Tibial artery (tissue), 4 donors: ENCODE measurements around the gene MRPL9.
"Not testable (repeated sequence)": the region's sequence is repeated elsewhere in the genome, so short reads cannot be mapped to it uniquely, and the experiment has no call there.

Source experiments
- DNase-seq, 2 donors: peaks; one replicate each; pipeline ENCODE4 v3.0.0-alpha.2; 2019
- H3K27ac ChIP-seq, 2 donors: fragments of 200-600 bp; sonication (generic) in 1 of 2; 1 replicate in 1 of 2; 2 replicates in 1 of 2; pipeline ENCODE4 v1.5.1; 2018 to 2019; ENCODE audit warnings: mild to moderate bottlenecking in 1 of 2
- H3K27me3 ChIP-seq, 2 donors: fragments of 200-600 bp; sonication (generic) in 1 of 2; one replicate each; pipeline versions ENCODE4 v1.5.1 to v1.6.0; 2016 to 2019
- H3K36me3 ChIP-seq, 3 donors: fragments of 200-600 bp; sonication (generic) in 2 of 3; one replicate each; pipeline ENCODE4 v1.5.1; 2016 to 2019; ENCODE audit warnings: mild to moderate bottlenecking in 2 of 3
- H3K4me1 ChIP-seq, 4 donors: fragments of 200-600 bp; sonication (generic) in 2 of 4; 1 replicate in 3 of 4; 2 replicates in 1 of 4; pipeline ENCODE4 v1.5.1; 2016 to 2019
- H3K4me3 ChIP-seq, 2 donors: fragments of 200-600 bp; sonication (generic) in 1 of 2; 1 replicate in 1 of 2; 2 replicates in 1 of 2; pipeline ENCODE4 v1.5.1; 2018 to 2019; ENCODE audit warnings: mild to moderate bottlenecking in 2 of 2
- H3K9me3 ChIP-seq, 3 donors: fragments of 200-600 bp; sonication (generic) in 1 of 3; one replicate each; pipeline ENCODE4 v1.5.1; 2016 to 2019
- intact Hi-C: fragments of 100-400 bp; cut with DNase I; formaldehyde crosslinking; loops from one replicate; pipeline ENCODE4 v1.15.0; 2023; ENCODE audit warnings: low total_unique reads
- TF ChIP-seq, protein P1 (sequence below), 2 experiments: fragments of 200-600 bp in 1 of 2; fragments of 450-650 bp in 1 of 2; IDR thresholded peaks; one replicate each; pipeline ENCODE4 v1.5.1; 2017 to 2019; ENCODE audit warnings: antibody characterized with exemption in 2 of 2, mild to moderate bottlenecking in 1 of 2, moderate library complexity in 1 of 2

Gene MRPL9

DNA sequence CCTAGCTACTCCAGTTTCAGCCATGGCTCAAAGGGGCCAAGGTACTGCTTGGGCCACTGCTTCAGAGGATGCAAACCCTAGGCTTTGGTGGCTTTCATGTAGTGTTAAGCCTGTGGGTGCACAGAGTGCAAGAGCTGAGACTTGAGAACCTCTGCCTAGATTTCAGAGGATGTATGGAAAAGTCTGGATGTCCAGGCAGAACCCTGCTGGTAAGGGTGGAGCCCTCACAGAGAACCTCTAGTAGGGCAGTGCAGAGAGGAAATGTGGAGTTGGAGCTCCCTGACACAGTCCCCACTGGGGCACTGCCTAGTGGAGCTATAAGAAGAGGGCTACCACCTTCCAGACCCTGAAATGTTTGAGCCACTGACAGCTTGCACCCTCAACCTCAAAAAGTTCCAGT, 25.8 kb downstream of the MRPL9 start:
- intact Hi-C loops = loop anchor here (5.0 to 10.0 kb wide), 2 partner anchors 145 to 293 kb away; no protein-coding TSS in a partner anchor
- H3K4me3 ChIP-seq = no peak overlapping the region
- TF ChIP-seq, protein P1, sequence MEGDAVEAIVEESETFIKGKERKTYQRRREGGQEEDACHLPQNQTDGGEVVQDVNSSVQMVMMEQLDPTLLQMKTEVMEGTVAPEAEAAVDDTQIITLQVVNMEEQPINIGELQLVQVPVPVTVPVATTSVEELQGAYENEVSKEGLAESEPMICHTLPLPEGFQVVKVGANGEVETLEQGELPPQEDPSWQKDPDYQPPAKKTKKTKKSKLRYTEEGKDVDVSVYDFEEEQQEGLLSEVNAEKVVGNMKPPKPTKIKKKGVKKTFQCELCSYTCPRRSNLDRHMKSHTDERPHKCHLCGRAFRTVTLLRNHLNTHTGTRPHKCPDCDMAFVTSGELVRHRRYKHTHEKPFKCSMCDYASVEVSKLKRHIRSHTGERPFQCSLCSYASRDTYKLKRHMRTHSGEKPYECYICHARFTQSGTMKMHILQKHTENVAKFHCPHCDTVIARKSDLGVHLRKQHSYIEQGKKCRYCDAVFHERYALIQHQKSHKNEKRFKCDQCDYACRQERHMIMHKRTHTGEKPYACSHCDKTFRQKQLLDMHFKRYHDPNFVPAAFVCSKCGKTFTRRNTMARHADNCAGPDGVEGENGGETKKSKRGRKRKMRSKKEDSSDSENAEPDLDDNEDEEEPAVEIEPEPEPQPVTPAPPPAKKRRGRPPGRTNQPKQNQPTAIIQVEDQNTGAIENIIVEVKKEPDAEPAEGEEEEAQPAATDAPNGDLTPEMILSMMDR (IDR thresholded peaks at IDR 0.05) = no peak
- H3K36me3 ChIP-seq = no peaks in the 10 kb centered on the region
- H3K4me1 ChIP-seq = peaks cover 0 to 7% (median 0%) of the 10 kb centered on the region in 4 donors
- no peak for DNase-seq
- no peak overlapping the region for H3K27ac ChIP-seq
- H3K9me3 ChIP-seq = no peaks in the 10 kb centered on the region
- no peaks in the 10 kb centered on the region for H3K27me3 ChIP-seq

DNA sequence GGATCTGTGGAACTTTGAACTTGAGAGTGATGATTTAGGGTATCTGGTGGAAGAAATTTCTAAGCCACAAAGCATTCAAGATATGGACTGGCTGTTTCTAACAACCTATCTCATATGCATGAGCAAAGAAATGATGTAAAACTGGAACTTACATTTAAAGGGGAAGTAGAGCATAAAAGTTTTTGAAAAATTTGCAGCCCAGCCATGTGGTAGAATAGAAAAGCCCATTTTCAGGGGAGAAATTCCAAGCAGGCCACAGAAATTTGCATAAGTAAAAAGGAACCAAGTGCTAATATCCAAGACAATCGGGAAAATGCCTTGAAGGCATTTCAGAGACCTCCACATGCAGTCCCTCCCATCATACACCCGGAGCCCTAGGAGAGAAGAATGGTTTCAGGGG, 26.3 kb downstream of the MRPL9 start:
- intact Hi-C loops = loop anchor here (5.0 to 10.0 kb wide), 2 partner anchors 145 to 292 kb away; no protein-coding TSS in a partner anchor
- TF ChIP-seq, protein P1 (IDR thresholded peaks at IDR 0.05) = no peak
- DNase-seq = no peak
- H3K4me3 ChIP-seq = no peak overlapping the region
- H3K4me1 ChIP-seq = peaks cover 0 to 7% (median 0%) of the 10 kb centered on the region in 4 donors
- no peaks in the 10 kb centered on the region for H3K27me3 ChIP-seq
- H3K9me3 ChIP-seq = no peaks in the 10 kb centered on the region
- no peak overlapping the region for H3K27ac ChIP-seq
- no peaks in the 10 kb centered on the region for H3K36me3 ChIP-seq

DNA sequence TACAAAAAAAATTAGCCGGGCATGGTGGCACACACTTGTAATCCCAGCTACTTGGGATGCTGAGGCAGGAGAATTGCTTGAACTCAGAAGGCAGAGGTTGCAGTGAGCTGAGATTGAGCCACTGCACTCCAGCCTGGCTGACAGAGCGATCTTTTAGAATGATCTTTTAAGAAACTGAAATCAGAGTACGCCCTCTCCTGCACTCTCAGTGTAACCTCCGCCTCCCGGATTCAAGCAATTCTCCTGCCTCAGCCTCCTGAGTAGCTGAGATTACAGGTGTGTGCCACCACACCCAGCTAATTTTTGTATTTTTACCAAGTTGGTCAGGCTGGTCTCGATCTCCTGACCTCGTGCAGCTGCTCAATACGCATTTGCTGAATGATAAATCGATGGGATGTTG, 29.3 kb downstream of the MRPL9 start:
- not testable (repeated sequence) for H3K4me3 ChIP-seq, H3K27ac ChIP-seq, H3K36me3 ChIP-seq, DNase-seq, H3K9me3 ChIP-seq, H3K4me1 ChIP-seq, H3K27me3 ChIP-seq
- intact Hi-C loops = loop anchor here (5.0 to 10.0 kb wide), 2 partner anchors 197 to 289 kb away; no protein-coding TSS in a partner anchor

DNA sequence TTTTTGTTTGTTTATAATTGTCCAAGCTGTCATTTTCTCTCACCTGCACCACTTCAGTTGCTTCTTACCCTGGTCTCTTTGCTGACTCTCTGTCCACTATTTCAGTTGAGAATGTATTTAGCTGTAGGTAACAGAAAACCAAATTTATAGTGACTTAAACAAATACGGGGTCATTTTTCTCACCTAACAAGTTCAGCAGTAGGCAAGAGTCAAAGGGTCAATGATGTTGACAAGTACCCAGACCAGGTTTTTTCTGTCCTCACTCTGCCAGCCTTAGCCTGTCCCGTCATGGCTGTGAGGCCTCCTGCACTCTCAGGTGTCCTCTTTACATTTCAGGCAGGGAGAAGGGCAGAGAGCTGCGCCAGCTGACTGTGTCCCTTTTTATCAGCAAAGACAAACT, 30.2 kb downstream of the MRPL9 start:
- intact Hi-C loops = loop anchor here (5.0 to 10.0 kb wide), 2 partner anchors 196 to 288 kb away; no protein-coding TSS in a partner anchor
- Histone ChIP-seq H3K27ac (no peak overlapping the region), H3K27me3 (no peaks in the 10 kb centered on the region), H3K4me1 (peaks cover 0 to 15% (median 8%) of the 10 kb centered on the region in 4 donors), H3K9me3 (no peaks in the 10 kb centered on the region), H3K36me3 (no peaks in the 10 kb centered on the region), H3K4me3 (no peak overlapping the region)
- DNase-seq = no peak
- TF ChIP-seq, protein P1 (IDR thresholded peaks at IDR 0.05) = no peak

DNA sequence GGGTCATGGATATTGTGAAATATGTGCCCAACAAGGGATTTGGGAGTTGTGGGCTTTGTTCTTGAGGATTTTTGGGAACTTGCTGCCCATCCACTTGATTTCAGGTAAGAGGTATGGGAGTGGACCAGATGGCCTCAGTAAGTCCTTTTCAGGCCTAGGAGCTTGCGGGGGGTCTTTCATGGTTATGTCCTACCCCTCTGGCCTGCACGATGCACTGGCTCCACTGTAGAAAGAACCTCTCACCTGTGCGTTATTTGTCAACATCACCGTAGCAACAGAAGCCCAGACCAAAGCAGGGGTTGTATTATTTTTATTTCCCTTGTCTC, 33.4 kb downstream of the MRPL9 start:
- DNase-seq = no peak
- H3K9me3 ChIP-seq = no peaks in the 10 kb centered on the region
- peaks cover 0 to 7% of the 10 kb centered on the region in 2 donors for H3K27me3 ChIP-seq
- intact Hi-C loops = loop anchor here (5.0 to 10.0 kb wide), 2 partner anchors 193 to 285 kb away; no protein-coding TSS in a partner anchor
- H3K36me3 ChIP-seq = no peaks in the 10 kb centered on the region
- H3K4me1 ChIP-seq = peaks cover 0 to 16% (median 10%) of the 10 kb centered on the region in 4 donors
- H3K4me3 ChIP-seq = no peak overlapping the region
- TF ChIP-seq, protein P1 (IDR thresholded peaks at IDR 0.05) = no peak
- H3K27ac ChIP-seq = no peak overlapping the region

DNA sequence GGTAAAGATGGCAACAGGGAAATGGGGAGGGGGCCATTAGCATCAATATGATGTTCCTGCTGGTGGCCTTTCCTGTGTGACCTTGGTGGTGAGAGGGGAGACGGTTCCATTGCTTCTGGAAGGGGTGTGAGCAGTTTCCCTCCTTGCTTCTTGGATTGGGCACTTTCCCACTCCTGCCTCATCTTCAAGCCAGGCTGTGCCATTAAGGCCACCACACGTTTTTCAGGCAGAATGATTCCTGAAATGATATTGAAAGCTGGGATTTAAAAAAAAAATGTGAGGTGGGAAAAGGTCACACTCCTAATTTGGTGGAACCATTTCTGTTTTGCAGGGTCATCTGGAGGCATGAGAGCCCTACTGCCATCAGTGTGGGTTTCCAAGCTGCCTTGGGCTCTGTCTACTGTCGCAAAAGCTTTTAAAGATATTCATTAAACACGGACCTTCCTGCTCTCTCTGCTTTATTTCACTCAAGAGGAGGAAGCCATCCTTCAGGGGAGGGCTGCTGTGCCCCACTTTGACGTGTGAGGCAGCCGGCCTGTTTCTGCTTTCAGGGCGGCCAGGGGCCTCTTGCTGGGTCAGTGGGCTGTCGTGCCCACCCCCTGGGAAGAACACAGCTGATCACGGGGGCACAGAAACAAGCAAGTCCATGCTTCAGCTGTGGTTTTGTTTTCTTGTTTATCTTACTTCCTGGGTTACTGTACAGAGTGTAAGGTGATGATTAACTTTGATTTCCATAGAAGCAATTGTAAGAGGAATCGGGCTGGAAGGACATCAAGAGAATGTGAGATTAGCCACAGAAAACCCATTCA, 33.9 kb downstream of the MRPL9 start:
- no peak for DNase-seq
- intact Hi-C loops = no loop called here
- Histone ChIP-seq H3K9me3 (no peaks in the 10 kb centered on the region), H3K4me3 (no peak overlapping the region), H3K36me3 (no peaks in the 10 kb centered on the region), H3K4me1 (peaks cover 0 to 16% (median 9%) of the 10 kb centered on the region in 4 donors), H3K27ac (no peak overlapping the region), H3K27me3 (peaks cover 0 to 7% of the 10 kb centered on the region in 2 donors)
- TF ChIP-seq, protein P1 (IDR thresholded peaks at IDR 0.05) = no peak
